Body of pancreas (tissue), 4 donors: ENCODE results near the gene HS6ST2.

Experiments used
- CTCF ChIP-seq, 7 experiments: fragments of 450-650 bp in 4 of 7; fragments of 200-600 bp in 3 of 7; sonication (generic) in 3 of 7; IDR thresholded peaks; one replicate each; pipeline ENCODE4 v1.5.1; 2016 to 2019; ENCODE audit warnings: antibody characterized with exemption in 7 of 7
- POLR2A ChIP-seq, 3 donors: fragments of 450-650 bp; IDR thresholded peaks; one replicate each; pipeline ENCODE4 v1.6.1; 2016; ENCODE audit warnings: antibody characterized with exemption in 3 of 3, mild to moderate bottlenecking in 2 of 3

GRCh38 chrX:132636080-132636479 lies 322.3 kb downstream of the HS6ST2 start:
- TF ChIP-seq CTCF (IDR thresholded peaks at IDR 0.05) (no peak), POLR2A (IDR thresholded peaks at IDR 0.05) (no peak)
